HG03060 (cell line): ENCODE results near the gene NEAT1.
"Not testable (repeated sequence)": the region's sequence is repeated elsewhere in the genome, so short reads cannot be mapped to it uniquely, and the experiment has no call there.

ENCODE experiments used
- ATAC-seq: cut with Tn5 transposase; IDR thresholded peaks from one replicate; pipeline ENCODE4 v1.9.1; 2021; ENCODE audit warnings: low read depth, moderate number of reproducible peaks; ENCODE audit not compliant: unreplicated experiment

The NEAT1 gene

DNA sequence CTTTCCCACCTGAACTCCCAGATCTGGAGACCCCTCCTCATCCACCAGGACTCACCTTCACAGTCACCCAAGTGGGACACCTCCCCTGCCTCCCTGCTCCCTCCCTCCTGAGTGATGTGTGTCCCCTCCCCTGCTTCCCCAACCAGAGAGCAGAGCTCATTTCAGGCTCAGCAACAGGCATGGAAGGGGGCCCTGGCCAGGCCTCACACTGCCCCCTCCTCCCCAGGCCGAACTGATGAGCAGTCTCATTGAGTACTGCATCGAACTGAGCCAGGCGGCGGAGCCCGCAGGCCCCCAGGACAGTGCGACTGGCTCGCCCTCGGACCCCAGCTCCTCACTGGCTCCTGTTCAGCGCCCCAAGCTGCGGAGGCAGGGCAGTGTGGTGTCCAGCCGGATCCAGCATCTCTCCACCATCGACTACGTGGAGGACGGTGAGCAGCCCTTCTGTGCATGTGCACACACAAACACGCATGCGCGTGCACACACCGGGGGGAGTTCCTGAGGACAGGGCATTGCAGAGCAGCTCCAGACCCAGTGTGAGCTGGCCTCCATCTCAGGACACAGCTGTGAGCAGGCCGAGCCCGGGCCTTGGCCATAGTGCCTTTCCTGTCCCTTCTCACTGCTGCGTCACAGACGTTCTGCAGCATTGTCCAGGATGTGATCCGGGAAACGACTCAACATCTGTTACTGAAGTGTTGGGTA, 17.8 kb upstream of the NEAT1 start:
- ATAC-seq: no peak

DNA sequence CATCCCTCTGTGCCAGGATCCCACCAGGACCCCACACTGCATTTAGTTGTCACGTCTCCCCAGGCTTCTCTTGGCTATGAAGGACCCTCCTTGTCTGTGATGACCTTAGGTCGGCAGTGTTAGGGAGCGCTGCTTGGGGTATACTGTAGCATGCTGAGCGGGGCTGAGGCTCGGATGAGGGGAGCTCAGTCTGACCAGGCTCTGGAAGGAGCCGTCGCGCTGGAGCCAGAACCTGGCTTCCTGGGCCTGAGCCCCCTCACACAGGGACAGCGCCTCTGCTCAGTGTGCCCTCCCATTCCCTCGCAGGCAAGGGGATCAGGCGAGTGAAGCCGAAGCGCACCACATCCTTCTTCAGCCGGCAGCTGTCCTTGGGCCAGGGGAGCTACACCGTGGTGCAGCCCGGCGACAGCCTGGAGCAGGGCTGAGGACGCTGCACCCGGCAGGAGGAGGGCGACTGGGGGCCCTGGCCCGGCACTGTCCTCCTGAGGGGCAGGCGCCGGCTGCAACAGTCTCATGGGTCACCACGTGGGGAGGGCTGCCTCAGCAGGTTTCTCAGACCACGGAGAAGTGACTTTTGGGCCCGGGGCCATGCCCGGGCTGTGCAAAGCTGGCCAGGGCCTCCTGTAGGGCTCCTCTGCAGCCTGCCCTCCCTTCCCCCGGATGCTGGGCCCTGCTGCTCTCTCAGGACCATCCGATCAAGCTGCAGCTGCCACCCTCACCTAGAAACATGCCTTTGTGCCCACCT, 11.5 kb upstream of the NEAT1 start:
- no peak for ATAC-seq

GRCh38 chr11:65411681-65412070, 10.9 kb upstream of the NEAT1 start:
- no peak for ATAC-seq

DNA sequence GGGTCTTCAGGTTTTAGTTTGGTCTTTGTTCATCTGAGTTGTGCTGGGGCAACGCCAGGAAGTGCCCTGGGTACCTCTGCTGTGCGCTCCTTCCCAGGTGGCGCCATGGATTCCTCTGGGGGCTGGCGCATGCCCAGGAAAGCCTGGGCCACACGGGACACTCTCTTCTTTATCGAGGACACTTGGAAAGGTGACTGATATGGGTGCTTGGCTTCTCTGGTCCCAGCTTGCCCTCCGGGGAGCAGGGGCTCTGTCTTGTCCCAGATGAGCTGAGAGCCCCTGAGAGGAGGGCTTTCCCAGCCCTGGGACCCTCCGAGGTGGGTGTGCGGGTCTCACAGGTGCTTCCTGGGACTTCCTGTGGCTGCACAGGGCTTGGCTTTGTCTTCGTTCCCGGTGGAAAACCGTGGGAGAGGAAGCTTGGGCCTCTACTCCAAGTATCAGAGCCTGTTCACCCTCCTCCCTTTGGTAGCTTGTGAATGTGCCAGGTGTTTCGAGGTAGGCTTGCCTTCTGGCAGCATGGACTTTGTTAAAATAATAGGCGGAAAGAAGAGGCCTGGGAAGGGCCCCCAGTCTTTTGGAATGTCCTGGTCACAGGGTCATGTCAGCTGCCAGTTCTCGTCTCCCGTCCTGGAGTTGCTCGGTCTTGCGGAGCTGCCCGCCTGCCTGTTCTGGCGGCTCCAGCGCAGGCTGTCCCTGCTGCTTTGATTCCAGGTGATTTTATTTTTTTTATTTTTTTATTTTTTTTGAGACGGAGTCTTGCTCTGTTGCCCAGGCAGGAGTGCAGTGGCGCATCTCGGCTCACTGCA, 10.1 kb upstream of the NEAT1 start:
- ATAC-seq: no peak

GRCh38 chr11:65413077-65413664, 9.4 kb upstream of the NEAT1 start:
- not testable (repeated sequence) for ATAC-seq

DNA sequence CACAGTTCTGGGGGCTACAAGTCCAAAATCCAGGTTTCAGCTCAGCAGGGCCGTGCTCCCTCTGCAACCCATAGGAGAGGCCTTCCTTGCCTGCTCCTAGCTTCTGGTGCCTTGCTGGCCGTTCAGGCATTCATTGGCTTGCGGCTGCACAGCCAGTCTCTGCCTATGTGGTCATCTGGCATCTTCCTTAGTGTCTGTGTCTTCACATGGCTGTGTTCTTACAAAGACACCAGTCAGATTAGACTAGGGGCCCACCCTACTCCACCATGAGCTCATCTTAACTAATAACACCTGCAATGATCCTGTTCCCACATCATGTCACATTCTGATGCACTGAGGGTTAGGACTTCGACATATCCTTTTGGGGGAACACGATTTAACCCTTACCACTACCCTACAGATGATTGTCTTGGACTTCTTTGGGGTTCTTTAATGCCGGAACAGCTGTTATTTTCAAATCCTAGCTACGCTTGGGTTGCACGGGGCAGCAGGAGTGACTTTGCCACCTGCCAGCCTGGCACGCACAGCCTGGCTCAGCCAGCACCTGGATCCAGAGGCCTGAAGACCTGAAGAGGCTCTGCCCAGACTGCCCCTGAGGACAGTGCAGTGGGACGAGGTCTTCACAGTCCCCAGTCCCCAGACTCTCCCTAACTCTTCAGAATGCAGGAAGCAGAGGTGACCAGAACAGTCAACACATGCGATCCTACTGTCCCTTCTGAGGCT, 7.7 kb upstream of the NEAT1 start:
- no peak for ATAC-seq

DNA sequence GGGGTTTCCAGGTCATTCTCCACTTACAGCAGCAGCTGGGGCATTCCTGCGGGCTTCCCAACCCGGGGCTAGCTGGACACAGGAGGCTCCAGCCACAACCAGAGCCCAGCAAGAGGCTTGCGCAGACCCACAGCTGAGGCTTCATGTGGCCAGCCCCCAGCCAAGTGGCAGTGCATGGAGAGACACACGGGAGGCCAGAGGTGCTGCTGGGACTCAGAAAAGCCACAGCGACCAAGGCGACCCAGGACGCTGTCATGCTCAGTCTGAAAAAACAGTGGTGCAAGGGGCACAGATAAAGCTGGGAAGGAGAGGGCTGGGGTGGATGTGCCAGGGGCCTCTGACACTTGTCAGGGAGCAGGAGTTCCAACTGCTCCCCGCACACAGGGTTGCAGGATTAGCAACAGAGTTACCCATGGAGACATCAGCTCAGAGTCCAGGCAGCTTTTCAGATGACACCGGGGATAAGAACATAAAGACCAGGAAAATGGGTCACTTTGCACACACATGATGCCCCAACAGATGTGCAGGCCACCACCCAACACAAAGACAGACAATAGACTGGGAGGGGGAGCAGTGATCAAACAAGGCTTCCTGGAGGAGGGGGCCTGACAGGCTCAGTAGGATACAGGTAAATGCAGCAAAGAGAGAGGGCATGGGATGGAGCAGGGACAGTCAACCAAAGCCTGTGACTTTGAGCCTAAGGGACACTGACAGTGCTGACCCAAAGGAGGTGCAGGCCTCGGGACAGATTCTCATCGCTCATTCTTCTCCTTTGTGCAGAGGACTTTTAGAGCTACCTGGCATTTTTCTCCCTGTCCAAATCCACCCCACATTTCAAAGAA, 6.9 kb upstream of the NEAT1 start:
- ATAC-seq: no peak

DNA sequence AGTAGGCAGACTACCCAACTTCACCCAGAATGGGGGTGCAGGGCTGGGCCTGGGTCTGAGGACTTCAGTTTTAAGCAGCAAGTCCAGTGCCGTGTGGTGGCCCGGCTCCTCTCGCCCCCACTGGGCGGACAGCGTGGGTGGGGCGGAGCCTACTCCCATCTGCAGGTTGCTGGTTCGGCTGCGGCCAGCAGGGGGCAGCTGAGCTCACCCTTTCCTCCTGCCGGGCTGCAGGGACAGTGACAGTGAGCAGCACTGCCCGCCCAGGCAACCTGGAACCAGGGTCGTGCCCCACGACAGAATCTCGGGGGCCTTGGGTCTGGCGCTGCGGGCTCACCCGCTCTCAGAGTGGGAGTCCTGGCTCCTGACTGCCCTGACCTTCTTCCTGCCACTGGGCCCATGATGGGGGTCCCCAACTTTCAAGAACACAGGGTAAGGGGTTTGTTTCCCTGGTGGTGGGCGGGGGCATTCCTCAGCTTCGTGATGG, 6.2 kb upstream of the NEAT1 start:
- ATAC-seq: no peak

DNA sequence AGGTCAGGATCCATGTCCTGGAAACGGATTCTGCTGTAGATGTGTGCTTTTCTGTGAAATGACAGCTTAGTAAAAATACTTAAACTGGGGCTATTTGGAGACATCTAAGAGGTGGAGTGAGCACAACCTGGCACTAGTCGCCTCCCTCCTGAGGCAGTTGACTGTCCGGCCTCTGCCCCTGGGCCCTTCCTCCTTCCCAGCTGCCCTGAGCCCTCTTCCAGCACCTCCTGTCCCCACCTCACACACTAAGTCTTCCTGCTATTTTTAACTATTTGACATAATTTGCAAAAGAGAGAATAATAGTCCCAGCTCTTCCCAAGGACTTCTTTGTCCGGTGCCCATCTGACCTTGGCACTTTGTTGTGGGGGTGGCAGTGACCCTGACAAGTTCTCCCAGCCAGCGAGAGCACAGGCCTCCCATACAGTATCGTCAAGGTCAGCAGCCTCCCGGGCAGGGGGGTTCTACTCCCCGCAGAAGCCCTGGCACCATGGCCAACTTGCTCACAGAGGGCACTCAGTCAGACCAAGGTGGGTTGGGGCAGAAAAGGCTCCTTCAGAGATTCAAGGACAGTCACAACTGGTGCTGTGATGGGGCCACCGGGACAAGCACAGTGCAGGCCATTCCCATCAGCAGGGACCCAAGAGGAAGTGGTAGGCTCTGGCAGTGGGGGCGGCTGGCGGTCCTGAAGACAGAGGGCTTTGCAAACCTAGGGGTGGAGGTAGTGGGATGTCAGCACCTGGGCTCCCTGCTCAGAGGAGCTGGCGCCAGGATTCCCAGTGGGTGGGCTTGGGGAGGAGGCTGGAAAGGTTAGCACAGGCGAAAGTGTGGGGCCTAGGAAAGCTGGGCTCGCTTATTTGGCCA, 5.5 kb upstream of the NEAT1 start:
- ATAC-seq: no peak

GRCh38 chr11:65417702-65418430, 4.7 kb upstream of the NEAT1 start:
- ATAC-seq: no peak

DNA sequence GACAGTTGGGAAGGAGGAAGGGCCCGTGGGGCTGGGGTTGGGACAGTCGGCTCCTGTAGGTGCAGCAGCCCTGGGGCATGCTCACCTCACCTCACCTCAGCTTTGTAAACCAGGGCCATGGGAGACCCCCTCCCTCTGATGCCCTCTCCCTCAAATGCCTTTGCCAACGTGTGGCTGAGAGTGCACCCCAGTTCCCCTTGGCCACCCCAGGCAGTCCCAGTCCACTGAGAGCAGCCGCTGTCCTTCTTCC, 4.2 kb upstream of the NEAT1 start:
- no peak for ATAC-seq

DNA sequence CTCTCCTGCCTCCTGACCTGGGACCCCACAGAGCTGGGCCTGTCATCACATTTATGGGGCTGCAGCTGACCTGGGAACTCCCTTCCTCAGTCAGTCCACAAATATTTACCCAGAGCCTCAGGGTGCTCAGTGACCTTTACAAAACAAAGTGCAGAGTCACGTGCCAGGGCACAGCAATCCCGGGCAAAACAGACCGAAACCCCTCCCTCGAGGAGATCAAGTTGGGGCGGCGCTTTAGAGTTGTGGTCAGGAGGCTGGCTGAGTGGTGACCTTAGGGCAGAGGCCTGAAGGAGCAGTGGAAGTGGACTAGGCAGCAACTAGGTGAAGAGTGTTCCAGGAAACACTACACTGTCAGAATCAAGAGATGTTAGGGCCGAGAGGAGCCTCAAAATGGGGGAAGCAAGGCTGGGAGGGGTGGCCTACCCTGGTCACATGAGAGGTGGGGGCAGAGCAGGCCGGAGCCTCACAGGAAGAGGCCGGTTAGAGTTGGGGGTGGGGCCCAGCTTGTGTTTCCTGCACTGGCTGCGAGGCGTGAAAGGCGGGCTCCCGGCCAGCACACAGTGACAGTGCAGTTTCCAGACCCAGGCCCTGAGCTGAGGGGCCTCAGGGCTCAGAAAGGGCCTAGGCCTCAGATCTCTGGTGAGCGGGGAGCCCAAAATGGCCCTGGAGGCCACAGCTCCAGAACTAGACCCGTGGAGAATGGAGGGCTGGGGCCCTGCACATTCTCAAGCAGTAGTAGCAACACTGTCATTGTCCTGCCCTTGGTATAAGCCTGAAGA, 3.7 kb upstream of the NEAT1 start:
- no peak for ATAC-seq

DNA sequence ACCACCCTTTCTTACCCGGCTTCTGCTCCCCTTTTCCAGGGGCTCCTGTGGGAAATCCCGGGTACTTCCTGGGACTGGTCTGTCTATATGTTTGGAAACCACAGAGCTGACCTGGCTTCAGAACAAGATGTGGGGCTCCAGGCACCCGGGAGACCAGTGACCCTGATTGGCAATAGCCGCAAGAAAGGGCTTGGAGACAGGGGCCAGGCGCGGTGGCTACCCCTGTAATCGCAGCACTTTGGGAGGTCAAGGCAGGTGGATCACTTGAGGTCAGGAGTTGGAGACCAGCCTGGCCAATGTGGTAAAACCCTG, 3.2 kb upstream of the NEAT1 start:
- ATAC-seq: no peak

GRCh38 chr11:65419772-65420481, 2.7 kb upstream of the NEAT1 start:
- no peak for ATAC-seq

DNA sequence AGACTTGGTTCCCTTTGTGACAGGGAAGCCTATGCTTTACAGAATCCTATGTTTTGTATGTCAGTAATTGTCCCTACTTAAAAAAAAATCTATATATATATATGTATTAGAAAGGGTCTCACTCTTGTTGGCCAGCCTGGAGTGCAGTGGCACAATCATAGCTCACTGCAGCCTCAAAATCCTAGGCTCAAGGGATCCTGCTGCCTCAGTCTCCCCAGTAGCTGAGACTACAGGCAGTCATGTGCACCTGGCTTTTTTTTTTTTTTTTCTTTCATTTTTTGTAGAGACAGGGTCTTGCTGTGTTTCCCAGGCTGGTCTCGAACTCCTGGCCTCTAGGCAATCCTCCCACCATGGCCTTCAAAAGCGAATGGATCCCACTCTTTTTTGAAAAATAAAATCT, 2.1 kb upstream of the NEAT1 start:
- ATAC-seq: no peak

GRCh38 chr11:65420979-65421793, 1.4 kb upstream of the NEAT1 start:
- peak; percentile 18 for ATAC-seq
